ENCODE data around the gene IGSF5. TPM values are rescaled to one million over a fixed set of nuclear protein-coding genes. Genes with fewer than 3 reads are reported as not detected.

Gene IGSF5
- 0.07 TPM in 1 of 2 replicates, not detected in the other for total RNA-seq

DNA sequence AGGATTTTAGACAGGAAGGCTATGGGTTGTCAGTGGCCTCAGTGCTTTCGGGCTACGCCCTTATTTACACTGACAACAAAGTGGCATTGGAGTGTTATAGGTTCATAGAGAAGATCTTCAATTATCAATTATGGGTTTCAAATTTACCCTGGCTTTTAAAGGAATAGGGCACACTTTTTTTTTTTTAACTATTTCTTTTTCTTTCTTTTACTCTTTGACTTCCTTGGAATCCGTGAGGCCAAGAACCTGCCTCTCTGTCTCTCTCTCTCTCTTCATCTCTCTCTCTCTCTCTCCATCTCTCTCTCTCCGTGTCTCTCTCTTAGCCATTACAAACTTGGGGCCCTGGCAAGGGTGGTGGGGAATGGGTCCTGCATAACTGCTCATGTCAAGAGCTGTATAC is at the start of gene IGSF5:
IGSF5 (plus strand) TSS at position 301 of the 400 bp plus-strand sequence. CDS start 327 bp downstream, outside the sequence.

Other genes with a start within 250 kb of the IGSF5 start
- under 0.01 and 0.36 TPM in 2 replicates for gene B3GALT5, start 132.2 kb upstream of the IGSF5 start, total RNA-seq
- not detected in 2 replicates for gene PCP4, start 122.3 kb downstream of the IGSF5 start, total RNA-seq

Measured in nasal cavity respiratory epithelium epithelial cell of viscerocranial mucosa (primary cell).